H9 (cell line): Measurements from ENCODE around the gene SC5D. TPM values are rescaled to one million over a fixed set of nuclear protein-coding genes. Genes with fewer than 3 reads are reported as not detected.
A peak's percentile ranks its signal among the peaks of the same experiment; 100 is the strongest.

ENCODE experiments used
- DNase-seq: peaks from one replicate; pipeline ENCODE4 v3.0.0-alpha.2; 2017
- H2AFZ ChIP-seq: one replicate; pipeline ENCODE4 v1.6.1; 2013; ENCODE audit warnings: mild to moderate bottlenecking, low read length, control low read depth, moderate library complexity
- H2AK5ac ChIP-seq: 2 replicates; pipeline ENCODE4 v1.6.1; 2013; ENCODE audit warnings: low read length, control low read depth, mixed read lengths; ENCODE audit not compliant: insufficient read length
- H2BK120ac ChIP-seq: one replicate; pipeline ENCODE4 v1.6.1; 2013; ENCODE audit warnings: low read depth, mild to moderate bottlenecking, low read length, control low read depth, inconsistent platforms; ENCODE audit not compliant: poor library complexity, severe bottlenecking
- H2BK12ac ChIP-seq: 2 replicates; pipeline ENCODE4 v1.6.1; 2013; ENCODE audit warnings: low read length, control low read depth, mixed read lengths, low read depth; ENCODE audit not compliant: insufficient read length
- H2BK15ac ChIP-seq: 2 replicates; pipeline ENCODE4 v1.6.1; 2013; ENCODE audit warnings: low read depth, low read length, control low read depth
- H2BK20ac ChIP-seq: one replicate; pipeline ENCODE4 v1.6.1; 2013; ENCODE audit warnings: low read depth, mild to moderate bottlenecking, low read length, control low read depth, inconsistent platforms; ENCODE audit not compliant: poor library complexity, severe bottlenecking
- H2BK5ac ChIP-seq: 2 replicates; pipeline ENCODE4 v1.6.1; 2013; ENCODE audit warnings: low read length, control low read depth, mixed read lengths; ENCODE audit not compliant: insufficient read length
- H3K14ac ChIP-seq: 2 replicates; pipeline ENCODE4 v1.6.1; 2013; ENCODE audit warnings: low read length, control low read depth; ENCODE audit not compliant: insufficient read depth
- H3K18ac ChIP-seq: 2 replicates; pipeline ENCODE4 v1.6.1; 2013; ENCODE audit warnings: low read depth, mild to moderate bottlenecking, mixed read lengths, low read length, control low read depth; ENCODE audit not compliant: insufficient read length
- H3K23ac ChIP-seq: 2 replicates; pipeline ENCODE4 v1.6.1; 2013; ENCODE audit warnings: low read length, control low read depth, mixed read lengths, low read depth; ENCODE audit not compliant: insufficient read length
- H3K23me2 ChIP-seq: 2 replicates; pipeline ENCODE4 v1.6.1; 2013; ENCODE audit warnings: low read depth, mild to moderate bottlenecking, mixed read lengths, low read length, control low read depth; ENCODE audit not compliant: insufficient read length, poor library complexity, severe bottlenecking
- H3K27ac ChIP-seq: 2 replicates; pipeline ENCODE4 v1.5.1; 2013; ENCODE audit warnings: low read length, control low read depth, mixed read lengths, low read depth; ENCODE audit not compliant: insufficient read length
- H3K27me3 ChIP-seq: 2 replicates; pipeline ENCODE4 v1.6.1; 2013; ENCODE audit warnings: low read length, control low read depth, inconsistent platforms; ENCODE audit not compliant: insufficient read depth
- H3K4ac ChIP-seq: 2 replicates; pipeline ENCODE4 v1.6.1; 2013; ENCODE audit warnings: low read depth, mild to moderate bottlenecking, control low read depth, inconsistent platforms, low read length, moderate library complexity
- H3K4me1 ChIP-seq: 2 replicates; pipeline ENCODE4 v1.6.1; 2013; ENCODE audit warnings: low read length, control low read depth, inconsistent platforms; ENCODE audit not compliant: insufficient read depth
- H3K4me2 ChIP-seq: 2 replicates; pipeline ENCODE4 v1.6.1; 2013; ENCODE audit warnings: low read length, control low read depth, mixed read lengths; ENCODE audit not compliant: insufficient read length, insufficient read depth
- H3K56ac ChIP-seq: 2 replicates; pipeline ENCODE4 v1.6.1; 2013; ENCODE audit warnings: low read depth, mild to moderate bottlenecking, mixed read lengths, low read length, control low read depth; ENCODE audit not compliant: insufficient read length
- H3K79me1 ChIP-seq: 2 replicates; pipeline ENCODE4 v1.6.1; 2013; ENCODE audit warnings: low read depth, mild to moderate bottlenecking, moderate library complexity, low read length, control low read depth, inconsistent platforms; ENCODE audit not compliant: insufficient read depth, poor library complexity, severe bottlenecking
- H3K79me2 ChIP-seq: 2 replicates; pipeline ENCODE4 v1.6.1; 2013; ENCODE audit warnings: low read length, control low read depth, inconsistent platforms; ENCODE audit not compliant: insufficient read depth
- H3K9ac ChIP-seq: 2 replicates; pipeline ENCODE4 v1.6.1; 2013; ENCODE audit warnings: low read length, control low read depth, mixed read lengths; ENCODE audit not compliant: insufficient read length; ENCODE audit errors: extremely low read depth
- H3K9me3 ChIP-seq: one replicate; pipeline ENCODE4 v1.6.1; 2013; ENCODE audit warnings: low read depth, low read length, inconsistent platforms; ENCODE audit not compliant: control insufficient read depth
- H3T11ph ChIP-seq: one replicate; pipeline ENCODE4 v1.6.1; 2013; ENCODE audit warnings: mild to moderate bottlenecking, low read length, control low read depth, inconsistent platforms
- H4K20me1 ChIP-seq: one replicate; pipeline ENCODE4 v1.6.1; 2013; ENCODE audit not compliant: control insufficient read depth, insufficient read length, insufficient read depth
- H4K5ac ChIP-seq: 2 replicates; pipeline ENCODE4 v1.6.1; 2013; ENCODE audit warnings: low read depth, mild to moderate bottlenecking, mixed read lengths, low read length, control low read depth; ENCODE audit not compliant: insufficient read length
- H4K8ac ChIP-seq: replicated peaks from 2 replicates; pipeline ENCODE4 v1.6.1; 2013; ENCODE audit warnings: low read length, control low read depth, mixed read lengths, low read depth; ENCODE audit not compliant: insufficient read length
- H4K91ac ChIP-seq: 2 replicates; pipeline ENCODE4 v1.6.1; 2013; ENCODE audit warnings: low read depth, mild to moderate bottlenecking, moderate library complexity, mixed read lengths, low read length, control low read depth; ENCODE audit not compliant: insufficient read length
- H3K27ac Mint-ChIP-seq, 3 experiments: 2 replicates in 2 of 3; 3 replicates in 1 of 3; pipeline ENCODE4 v1.8.0; 2020 to 2021; ENCODE audit warnings: mixed read lengths in 3 of 3, mild to moderate bottlenecking in 1 of 3, moderate library complexity in 1 of 3
- H3K27me3 Mint-ChIP-seq: 2 replicates; pipeline ENCODE4 v1.8.0; 2021; ENCODE audit warnings: low read depth, mild to moderate bottlenecking, moderate library complexity, mixed read lengths
- H3K36me3 Mint-ChIP-seq, 3 experiments: 2 replicates in 2 of 3; 3 replicates in 1 of 3; pipeline ENCODE4 v1.8.0; 2020 to 2021; ENCODE audit warnings: low read depth in 3 of 3, mixed read lengths in 3 of 3; ENCODE audit not compliant: insufficient read depth in 1 of 3
- H3K4me1 Mint-ChIP-seq, 2 experiments: 2 replicates each; pipeline ENCODE4 v1.8.0; 2020; ENCODE audit warnings: mixed read lengths in 2 of 2
- H3K4me3 Mint-ChIP-seq, 2 experiments: 2 replicates in 1 of 2; 3 replicates in 1 of 2; pipeline ENCODE4 v1.8.0; 2020 to 2021; ENCODE audit warnings: mild to moderate bottlenecking in 2 of 2, mixed read lengths in 2 of 2, moderate library complexity in 1 of 2
- H3K9me3 Mint-ChIP-seq, 2 experiments: 2 replicates in 1 of 2; 3 replicates in 1 of 2; pipeline ENCODE4 v1.8.0; 2020; ENCODE audit warnings: mild to moderate bottlenecking in 2 of 2, mixed read lengths in 2 of 2, moderate library complexity in 1 of 2
- CTCF ChIP-seq: fragments of 200-600 bp; sonication (generic); conservative IDR thresholded peaks from 3 replicates; pipeline ENCODE4 v1.8.0; 2021; ENCODE audit warnings: antibody characterized with exemption, mild to moderate bottlenecking
- WGBS: extraction: QIAGEN DNeasy Blood & Tissue Kit; methylation state at CpG from one replicate; pipeline ENCODE4 v1.1.7; 2013; ENCODE audit warnings: missing lambda C conversion rate, low lambda C conversion rate, mixed read lengths; ENCODE audit not compliant: insufficient read length; ENCODE audit errors: extremely low coverage; 5-methylcytosine and 5-hydroxymethylcytosine counted together
- total RNA-seq: library from RNA; stranded (reverse); gene quantifications from 2 replicates; pipeline ENCODE4 v1.2.1, GENCODE V29; 2021

The SC5D gene
- total RNA-seq, 1 experiment from 2014 or later: 92.0 TPM

- no peaks in the 10 kb centered on the region for H3K27me3 Mint-ChIP-seq
- peaks cover 25 to 39% (median 33%) of the 10 kb centered on the region in 3 experiments for H3K36me3 Mint-ChIP-seq
- no peak overlapping the region for H3K27ac ChIP-seq
- peaks cover 14% of the 10 kb centered on the region for H3K79me1 ChIP-seq
- no peak overlapping the region for H3K18ac ChIP-seq
- no peak overlapping the region for H3T11ph ChIP-seq
- H4K91ac ChIP-seq: no peak overlapping the region
- H4K8ac ChIP-seq: no peak overlapping the region
- no peak overlapping the region for H2BK120ac ChIP-seq
- no peak overlapping the region for H3K4me2 ChIP-seq
- H3K27me3 ChIP-seq: no peaks in the 10 kb centered on the region
- H3K23ac ChIP-seq: no peak overlapping the region
- H3K79me2 ChIP-seq: peaks cover 46% of the 10 kb centered on the region; the same call in 1 of the 2 replicates
- no peak for TF ChIP-seq CTCF
- H3K4me3 Mint-ChIP-seq: no peak overlapping the region
- no peak overlapping the region for H2AK5ac ChIP-seq
- no peak overlapping the region for H3K56ac ChIP-seq
- no peak overlapping the region for H2BK15ac ChIP-seq
- no peak overlapping the region for H3K4ac ChIP-seq
- WGBS: no CpG with 5 or more reads among the region's 2 CpGs
- no peak overlapping the region for H4K5ac ChIP-seq
- H2BK12ac ChIP-seq: no peak overlapping the region
- no peak for DNase-seq
- no peak overlapping the region for H2BK20ac ChIP-seq
- H3K9me3 Mint-ChIP-seq: peaks cover 3 to 4% of the 10 kb centered on the region in 2 experiments
- H4K20me1 ChIP-seq: no peaks in the 10 kb centered on the region
- H3K9me3 ChIP-seq: no peaks in the 10 kb centered on the region
- no peak overlapping the region for H3K14ac ChIP-seq
- H3K4me1 Mint-ChIP-seq: peaks cover 49 to 50% of the 10 kb centered on the region in 2 experiments
- H3K9ac ChIP-seq: no peak overlapping the region
- no peak overlapping the region for H2AFZ ChIP-seq
- peak overlapping the region in 1 of 3 experiments; percentile 56; a peak in 3 of 7 replicates for H3K27ac Mint-ChIP-seq
- peaks cover 10% of the 10 kb centered on the region; the same call in 1 of the 2 replicates for H3K4me1 ChIP-seq
- H3K23me2 ChIP-seq: no peaks in the 10 kb centered on the region
- H2BK5ac ChIP-seq: no peak overlapping the region
Measured at GRCh38 chr11:121300313-121300971, 7.9 kb downstream of the SC5D start.
